HG03064 (cell line): ENCODE data around the gene CSRNP2.
A peak's percentile ranks its signal among the peaks of the same experiment; 100 is the strongest.
"Not testable (repeated sequence)": the region's sequence is repeated elsewhere in the genome, so short reads cannot be mapped to it uniquely, and the experiment has no call there.

ENCODE experiments used
- ATAC-seq: cut with Tn5 transposase; IDR thresholded peaks from one replicate; pipeline ENCODE4 v1.9.1; 2021; ENCODE audit warnings: low read depth; ENCODE audit not compliant: unreplicated experiment

The CSRNP2 gene

DNA sequence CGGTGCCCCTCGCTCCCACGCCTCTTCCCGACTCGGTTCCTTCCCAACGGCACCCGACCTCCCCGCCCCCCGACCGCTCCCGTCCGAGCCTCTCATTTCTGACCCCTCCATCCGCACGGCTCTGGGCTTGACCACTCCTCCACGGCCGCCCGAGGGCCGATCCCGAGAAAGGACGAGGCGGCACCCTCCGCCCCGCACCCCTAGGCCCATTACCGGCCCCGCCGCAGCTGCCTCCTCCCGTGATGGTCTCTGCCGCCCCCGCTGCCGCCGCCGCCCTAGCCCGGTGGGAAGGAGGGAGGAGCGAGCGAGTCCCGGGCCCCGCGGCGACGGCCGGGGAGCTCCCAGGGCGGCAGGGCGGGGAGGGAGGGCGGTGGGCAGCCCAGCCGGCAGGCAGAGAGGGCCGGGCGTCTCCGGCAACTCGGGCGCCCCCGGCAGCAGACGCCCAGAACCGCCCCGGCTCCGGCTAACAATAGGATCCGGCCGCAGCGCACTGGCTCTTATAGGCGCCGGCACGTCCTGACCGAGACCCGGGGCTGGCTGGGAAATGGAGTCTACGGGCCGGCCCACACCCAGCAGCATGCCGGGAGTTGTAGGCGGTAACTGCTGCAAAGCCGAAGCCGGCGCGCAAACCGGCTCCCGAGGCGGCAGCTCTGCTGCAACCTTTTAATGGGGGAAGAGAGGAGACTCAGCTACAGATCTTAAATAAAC, at the start of gene CSRNP2:
Gene CSRNP2 (minus strand): TSS at position 471 of the 708 bp plus-strand sequence. CDS start 7,035 bp downstream, outside the sequence.
- peak; percentile 92 for ATAC-seq

- ATAC-seq = no peak
Observed at GRCh38 chr12:51132693-51133092, 49.3 kb upstream of the CSRNP2 start.

GRCh38 chr12:51131745-51132521, 48.5 kb upstream of the CSRNP2 start:
- ATAC-seq = no peak

DNA sequence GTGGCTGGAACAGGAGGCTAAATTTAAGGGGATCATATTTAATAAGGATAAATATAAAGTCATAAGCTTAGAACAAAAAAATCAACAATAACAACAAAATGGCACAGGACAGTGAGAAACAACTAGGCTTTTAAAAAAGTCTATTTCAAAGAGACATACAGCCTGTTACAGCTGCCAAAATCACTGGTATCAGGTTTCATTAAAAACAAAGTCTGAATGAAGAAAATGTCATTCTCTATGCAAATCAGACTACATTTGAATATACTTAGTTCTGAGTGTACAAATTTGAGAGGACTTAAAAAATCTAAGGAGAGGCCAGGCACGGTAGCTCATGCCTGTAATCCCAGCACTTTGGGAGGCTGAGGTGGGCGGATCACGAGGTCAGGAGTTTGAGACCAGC, 45.5 kb upstream of the CSRNP2 start:
- ATAC-seq = no peak

DNA sequence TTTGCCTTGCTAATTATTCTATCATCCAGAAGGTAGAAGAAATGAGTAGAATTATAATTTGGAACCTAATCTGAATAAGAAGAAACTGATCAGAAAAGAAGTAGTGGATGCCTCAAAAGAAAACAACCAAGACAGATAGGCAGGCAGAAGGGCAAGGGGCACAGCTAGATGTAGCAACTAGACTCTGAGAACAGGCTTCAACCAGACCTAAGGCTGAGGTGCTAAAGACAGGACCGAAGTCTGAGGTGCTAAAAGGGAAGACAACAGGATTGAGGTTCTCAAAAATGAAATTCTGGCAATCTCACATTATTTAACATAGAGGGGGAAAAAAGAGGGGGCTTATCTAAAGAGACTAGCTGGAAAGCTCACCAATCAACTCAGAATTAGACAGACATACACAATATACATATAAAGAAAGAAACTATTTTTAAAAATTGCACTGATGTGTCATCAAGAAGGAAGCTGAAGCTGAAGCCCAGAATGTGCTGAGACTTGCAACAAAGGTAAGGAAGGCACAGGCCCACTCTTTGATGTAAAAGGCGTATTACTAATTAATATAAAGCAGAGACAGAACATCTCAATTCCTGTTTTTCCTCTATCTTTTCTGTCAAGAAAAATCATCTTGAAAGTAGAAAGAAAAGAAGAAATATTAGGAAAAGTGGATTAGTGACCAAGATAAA, 43.8 kb upstream of the CSRNP2 start:
- ATAC-seq = no peak

GRCh38 chr12:51126297-51126696, 42.9 kb upstream of the CSRNP2 start:
- ATAC-seq = no peak

DNA sequence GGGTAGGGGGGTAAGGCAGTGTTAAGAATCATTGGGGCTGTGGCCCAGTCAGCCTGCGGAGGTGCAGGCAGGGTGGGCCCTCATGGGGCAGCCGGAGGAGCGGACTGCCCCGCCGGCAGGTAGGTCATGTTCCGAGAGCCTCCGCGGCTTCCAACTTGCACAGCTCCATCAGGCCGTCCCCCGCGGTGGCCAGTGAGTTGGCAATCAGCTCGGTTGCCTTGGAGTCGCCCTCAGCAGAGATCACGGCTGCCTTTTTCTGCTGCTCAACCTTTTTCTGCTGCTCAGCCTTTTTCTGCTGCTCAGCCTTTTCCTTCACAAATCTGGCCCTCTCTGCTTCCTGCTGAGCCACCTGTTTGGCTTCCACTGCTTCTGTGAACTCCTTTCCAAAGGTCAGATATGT, 41.1 kb upstream of the CSRNP2 start:
- ATAC-seq = no peak

- ATAC-seq = no peak
Observed at GRCh38 chr12:51122844-51123243, 39.4 kb upstream of the CSRNP2 start.

DNA sequence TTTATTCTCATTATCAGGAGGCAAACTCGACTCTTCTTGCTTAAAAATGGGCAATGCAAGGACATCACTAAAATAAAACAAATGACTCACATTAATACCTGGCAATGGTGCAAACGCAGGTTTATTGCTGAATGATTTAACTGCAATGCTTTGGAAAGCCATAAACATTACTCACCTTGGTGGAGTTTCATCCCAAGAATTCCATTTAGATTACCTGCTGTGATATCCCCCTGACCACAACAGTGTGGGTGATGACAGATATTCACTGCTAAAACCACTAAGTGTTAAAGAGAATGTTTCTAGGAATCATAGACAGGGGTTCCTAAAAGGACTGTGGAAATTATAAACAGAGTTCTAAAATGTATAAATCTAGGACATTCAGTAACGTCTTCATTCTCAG, 35.3 kb upstream of the CSRNP2 start:
- ATAC-seq = no peak

- no peak for ATAC-seq
Observed at GRCh38 chr12:51115533-51115932, 32.1 kb upstream of the CSRNP2 start.

GRCh38 chr12:51108136-51108535, 24.7 kb upstream of the CSRNP2 start:
- no peak for ATAC-seq

- ATAC-seq = no peak
Observed at GRCh38 chr12:51103977-51104376, 20.6 kb upstream of the CSRNP2 start.

GRCh38 chr12:51098611-51099010, 15.2 kb upstream of the CSRNP2 start:
- no peak for ATAC-seq

- no peak for ATAC-seq
Observed at GRCh38 chr12:51090705-51091229, 7.4 kb upstream of the CSRNP2 start.

- no peak for ATAC-seq
Observed at GRCh38 chr12:51087818-51088217, 4.4 kb upstream of the CSRNP2 start.

- ATAC-seq = no peak
Observed at GRCh38 chr12:51086933-51087332, 3.5 kb upstream of the CSRNP2 start.

- no peak for ATAC-seq
Observed at GRCh38 chr12:51085757-51086156, 2.4 kb upstream of the CSRNP2 start.

DNA sequence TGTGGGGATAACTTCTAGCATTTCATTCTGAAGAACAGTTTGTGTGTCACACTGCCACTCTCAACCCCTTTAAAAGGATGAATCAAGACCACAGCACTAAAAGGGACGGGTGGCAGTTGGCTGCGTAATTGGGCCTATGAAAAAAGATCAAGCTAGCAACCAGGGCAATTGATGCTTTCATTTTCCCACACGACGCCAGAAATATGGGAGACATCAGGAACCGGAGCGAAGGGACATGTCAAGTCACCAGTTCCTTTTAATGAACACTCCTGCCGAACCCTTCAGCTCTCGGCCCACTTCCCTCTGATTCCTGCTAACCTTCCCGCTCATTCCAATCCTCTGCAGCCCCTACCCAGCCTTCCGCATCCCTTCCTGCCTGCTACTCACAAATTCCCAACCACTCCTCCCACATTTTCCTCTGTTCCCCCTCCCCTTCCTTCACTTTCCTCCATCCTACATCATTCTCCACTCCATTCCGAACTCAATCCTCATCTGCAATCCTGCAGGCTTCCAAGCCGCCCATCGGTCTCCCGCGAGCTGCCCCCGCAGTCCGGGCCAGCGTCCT, 753 bp downstream of the CSRNP2 start:
- ATAC-seq = no peak

- ATAC-seq = no peak
Observed at GRCh38 chr12:51081421-51081820, 2.0 kb downstream of the CSRNP2 start.

DNA sequence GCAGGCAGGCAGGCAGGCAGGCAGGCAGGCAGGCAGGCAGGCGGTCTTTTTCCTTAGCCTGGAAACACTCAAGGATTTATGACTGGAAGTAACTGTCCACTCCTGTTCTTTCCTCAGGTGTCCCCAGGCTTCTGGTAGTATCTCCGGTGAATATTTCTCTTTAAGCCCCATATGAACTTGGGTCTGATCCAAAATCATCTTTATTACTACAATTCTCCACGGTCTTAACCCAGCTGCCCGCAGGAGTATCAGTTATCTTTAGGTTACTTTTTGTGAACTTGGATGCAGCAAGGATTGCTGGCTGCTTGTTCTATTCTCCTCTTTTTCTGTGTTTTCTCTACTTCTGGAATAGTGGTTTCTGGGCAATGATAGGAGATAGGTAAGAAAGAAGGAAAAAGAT, 3.3 kb downstream of the CSRNP2 start:
- ATAC-seq = no peak

GRCh38 chr12:51078866-51079265, 4.5 kb downstream of the CSRNP2 start:
- not testable (repeated sequence) for ATAC-seq
